ENCODE data around the gene RELN.

RELN gene

GRCh38 chr7:103445228-103446048 is 544.0 kb downstream of the RELN start:
- no peak for DNase-seq

GRCh38 chr7:103439661-103440060 is 549.8 kb downstream of the RELN start:
- DNase-seq, result no peak

- DNase-seq, result no peak
Observed at GRCh38 chr7:103437623-103438022, 551.8 kb downstream of the RELN start.

GRCh38 chr7:103432712-103433111 is 556.7 kb downstream of the RELN start:
- no peak for DNase-seq

GRCh38 chr7:103425177-103425576 is 564.3 kb downstream of the RELN start:
- DNase-seq, result no peak

GRCh38 chr7:103423467-103424179 is 565.8 kb downstream of the RELN start:
- DNase-seq, result no peak

Measured in NCI-H226 (cell line).